IMR-90 (cell line): ENCODE data around the gene PRICKLE2. TPM values are rescaled to one million over a fixed set of nuclear protein-coding genes. Genes with fewer than 3 reads are reported as not detected.

Experiments used
- ATAC-seq: fragments of 200-7000 bp; cut with Tn5 transposase; 2 replicates; pipeline ENCODE4 v1.9.1; 2020; ENCODE audit warnings: low read depth, mild to moderate bottlenecking, moderate library complexity
- BruUV-seq: library from RNA; stranded (reverse); fragments of 400-500 nt; replicated peaks from 2 replicates; lab custom pipeline; 2021; lab: Mats Ljungman, UMichigan
- CTCF ChIA-PET: fragments of 300-600 bp; formaldehyde crosslinking; extraction: SDS; loops from one replicate; lab custom pipeline; 2021; ENCODE audit warnings: antibody characterized with exemption; lab: Yijun Ruan, JAX
- POLR2A ChIA-PET: fragments of 300-600 bp; sonication (Branson Sonifier 250); formaldehyde crosslinking; loops from one replicate; lab custom pipeline; 2022; ENCODE audit warnings: antibody characterized with exemption; ENCODE audit not compliant: unreplicated experiment; lab: Charles Lee
- DNase-seq: peaks from one replicate; pipeline ENCODE4 v3.0.0; 2013
- H2AFZ ChIP-seq: replicated peaks from 2 replicates; pipeline ENCODE3; 2013; ENCODE audit warnings: low read length, mild to moderate bottlenecking; ENCODE audit not compliant: poor library complexity
- H2AK5ac ChIP-seq: 2 replicates; pipeline ENCODE4 v1.6.1; 2013; ENCODE audit warnings: low read depth, low read length, inconsistent platforms
- H2AK9ac ChIP-seq: replicated peaks from 2 replicates; pipeline ENCODE3; 2013; ENCODE audit warnings: mild to moderate bottlenecking, low read depth, low read length, moderate library complexity; ENCODE audit not compliant: poor library complexity
- H2BK120ac ChIP-seq: 2 replicates; pipeline ENCODE4 v1.6.1; 2013; ENCODE audit warnings: low read depth, low read length, inconsistent platforms
- H2BK15ac ChIP-seq: 3 replicates; pipeline ENCODE4 v1.6.1; 2013; ENCODE audit warnings: low read depth, low read length, inconsistent platforms
- H2BK20ac ChIP-seq: 2 replicates; pipeline ENCODE4 v1.6.1; 2013; ENCODE audit warnings: low read depth, mild to moderate bottlenecking, inconsistent platforms, low read length, moderate library complexity
- H2BK5ac ChIP-seq: 2 replicates; pipeline ENCODE4 v1.6.1; 2013; ENCODE audit warnings: mild to moderate bottlenecking, low read depth, low read length, inconsistent platforms; ENCODE audit not compliant: poor library complexity, severe bottlenecking
- H3K14ac ChIP-seq: replicated peaks from 2 replicates; pipeline ENCODE4 v1.6.1; 2013; ENCODE audit warnings: low read depth, low read length, inconsistent platforms
- H3K18ac ChIP-seq: 2 replicates; pipeline ENCODE4 v1.6.1; 2013; ENCODE audit warnings: low read depth, low read length, control low read depth
- H3K23ac ChIP-seq: 2 replicates; pipeline ENCODE4 v1.6.1; 2013; ENCODE audit warnings: low read depth, low read length, inconsistent platforms
- H3K27ac ChIP-seq: 2 replicates; pipeline ENCODE4 v1.5.1; 2013; ENCODE audit warnings: mild to moderate bottlenecking, control low read depth, low read length; ENCODE audit not compliant: insufficient read depth
- H3K27me3 ChIP-seq: 2 replicates; pipeline ENCODE4 v1.6.1; 2013; ENCODE audit warnings: low read length; ENCODE audit not compliant: control insufficient read depth, insufficient read depth
- H3K36me3 ChIP-seq: 2 replicates; pipeline ENCODE4 v1.6.1; 2013; ENCODE audit warnings: low read length, mixed read lengths; ENCODE audit not compliant: control insufficient read depth, insufficient read depth
- H3K4ac ChIP-seq: 2 replicates; pipeline ENCODE4 v1.6.1; 2013; ENCODE audit warnings: low read depth, low read length, inconsistent platforms
- H3K4me1 ChIP-seq: 2 replicates; pipeline ENCODE4 v1.6.1; 2013; ENCODE audit warnings: low read length, mixed read lengths; ENCODE audit not compliant: control insufficient read depth, insufficient read depth
- H3K4me2 ChIP-seq: 2 replicates; pipeline ENCODE4 v1.6.1; 2013; ENCODE audit warnings: low read depth, mild to moderate bottlenecking, control low read depth, low read length, moderate library complexity
- H3K4me3 ChIP-seq: 2 replicates; pipeline ENCODE4 v1.5.1; 2013; ENCODE audit warnings: low read depth, mild to moderate bottlenecking, control low read depth, low read length, moderate library complexity; ENCODE audit not compliant: insufficient read depth
- H3K56ac ChIP-seq: 2 replicates; pipeline ENCODE4 v1.6.1; 2013; ENCODE audit warnings: low read length, inconsistent platforms; ENCODE audit not compliant: insufficient read depth; ENCODE audit errors: extremely low read depth
- H3K79me1 ChIP-seq, 2 experiments: 2 replicates each; pipeline ENCODE4 v1.6.1; 2013; ENCODE audit warnings: low read length in 2 of 2, inconsistent platforms in 1 of 2, low read depth in 1 of 2
- H3K9ac ChIP-seq: 2 replicates; pipeline ENCODE4 v1.6.1; 2013; ENCODE audit warnings: low read depth, low read length, control low read depth
- H3K9me1 ChIP-seq: 2 replicates; pipeline ENCODE4 v1.6.1; 2013; ENCODE audit warnings: low read length, inconsistent platforms; ENCODE audit not compliant: insufficient read depth
- H3K9me3 ChIP-seq: 2 replicates; pipeline ENCODE4 v1.6.1; 2013; ENCODE audit warnings: low read length; ENCODE audit not compliant: control insufficient read depth, insufficient read depth
- H4K20me1 ChIP-seq: 2 replicates; pipeline ENCODE4 v1.6.1; 2013; ENCODE audit warnings: low read length, inconsistent platforms; ENCODE audit not compliant: insufficient read depth
- H4K5ac ChIP-seq: 2 replicates; pipeline ENCODE4 v1.6.1; 2013; ENCODE audit warnings: mild to moderate bottlenecking, low read depth, low read length, control low read depth
- H4K8ac ChIP-seq, 2 experiments: 2 replicates each; pipeline ENCODE4 v1.6.1; 2013; ENCODE audit warnings: low read depth in 2 of 2, low read length in 2 of 2, control low read depth in 1 of 2, inconsistent platforms in 1 of 2
- H4K91ac ChIP-seq: 2 replicates; pipeline ENCODE4 v1.6.1; 2013; ENCODE audit warnings: low read depth, low read length, inconsistent platforms; ENCODE audit not compliant: insufficient read depth
- CEBPB ChIP-seq: IDR thresholded peaks from 2 replicates; pipeline ENCODE4 v1.6.1; 2012; ENCODE audit warnings: low read depth, low read length, improper control_type of control experiment
- FOS ChIP-seq: fragments of 150-350 bp; IDR thresholded peaks from 2 replicates; pipeline ENCODE4 v1.6.1; 2016; ENCODE audit warnings: low read depth, low read length
- WGBS, 2 experiments: methylation state at CpG; one replicate each; pipeline versions ENCODE4 v1.1.5 to v1.1.7; 2013; ENCODE audit warnings: missing lambda C conversion rate in 2 of 2; ENCODE audit not compliant: insufficient read length in 1 of 2; ENCODE audit errors: extremely low coverage in 2 of 2; 5-methylcytosine and 5-hydroxymethylcytosine counted together
- dilution Hi-C: fragments of 300-500 bp; cut with HindIII; formaldehyde crosslinking; loops from one replicate; pipeline ENCODE4 v1.14.3; 2018; ENCODE audit warnings: low sequenced_read_pairs; ENCODE audit not compliant: unreplicated experiment
- in situ Hi-C: fragments of 300-500 bp; cut with MboI; formaldehyde crosslinking; loops from 3 replicates; pipeline ENCODE4 v1.14.3; 2019; ENCODE audit warnings: low sequenced_read_pairs, inconsistent platforms, mixed read lengths
- intact Hi-C: fragments of 100-400 bp; cut with micrococcal nuclease; formaldehyde crosslinking; loops from 2 replicates; pipeline ENCODE4 v1.10.0; 2022
- polyA plus RNA-seq, 3 experiments: library from polyadenylated mRNA; depleted of rRNA; stranded (reverse); fragments of >200 nt; gene quantifications; 2 replicates each; pipeline ENCODE4 v1.2.3, GENCODE V29; 2012; ENCODE audit warnings: low replicate concordance in 1 of 3
- total RNA-seq: library from RNA; depleted of rRNA; stranded (reverse); fragments of >200 nt; gene quantifications from 2 replicates; pipeline ENCODE4 v1.2.3, GENCODE V29; 2012

PRICKLE2 gene
- total and polyA plus RNA-seq, 2 of the 4 experiments (the other 2 are of a cell fraction), result 4.1 to 14.2 TPM

GRCh38 chr3:64049136-64049535, 176.1 kb downstream of the PRICKLE2 start:
- Histone ChIP-seq H2BK120ac (no peak overlapping the region), H3K9me1 (peaks cover 16% of the 10 kb centered on the region), H2BK5ac (no peak overlapping the region), H3K27ac (no peak overlapping the region), H4K5ac (no peak overlapping the region), H3K14ac (peak overlapping the region; percentile 2; the same call in 1 of the 2 replicates), H3K79me1 (no peaks in the 10 kb centered on the region), H3K4me1 (no peaks in the 10 kb centered on the region; the same call in 1 of the 2 replicates), H3K4me2 (no peak overlapping the region), H3K36me3 (no peaks in the 10 kb centered on the region), H3K27me3 (no peaks in the 10 kb centered on the region), H3K9me3 (no peaks in the 10 kb centered on the region), H2BK15ac (no peak overlapping the region), H3K9ac (no peak overlapping the region), H4K20me1 (no peaks in the 10 kb centered on the region), H2AK9ac (no peak overlapping the region), H3K4me3 (no peak overlapping the region), H4K91ac (no peak overlapping the region), H3K23ac (no peak overlapping the region), H3K56ac (no peak overlapping the region), H3K18ac (no peak overlapping the region), H2AK5ac (no peak overlapping the region), H2AFZ (no peak overlapping the region), H4K8ac (no peak overlapping the region), H2BK20ac (no peak overlapping the region), H3K4ac (no peak overlapping the region)
- dilution Hi-C loops (loop anchor here (25.0 kb wide), 1 partner anchor 413 kb away; no protein-coding TSS in a partner anchor), in situ Hi-C loops (loop anchor here (25.0 kb wide), 1 partner anchor 163 kb away; no protein-coding TSS in a partner anchor), intact Hi-C loops (no loop called here)
- 80% methylated on average over 1 of the region's 3 CpGs; no CpG with 5 or more reads in 1 of the 2 experiments for WGBS, 2 experiments
- peak; percentile 74 for DNase-seq
- ChIA-PET CTCF (interaction anchor here (0.7 kb wide), 1 partner anchor 25 kb away, joined by 3 read pairs; no protein-coding TSS in a partner anchor), POLR2A (no interaction called here)
- ATAC-seq, result peak; percentile 40; the same call in 1 of the 2 replicates
- TF ChIP-seq FOS, result 0 out of 2 replicates have a peak, but pooled peaks have one; percentile 26
- TF ChIP-seq CEBPB, result no peak
- no TSS peak for BruUV-seq
